ENCODE results near the gene MFSD2A. TPM values are rescaled to one million over a fixed set of nuclear protein-coding genes. Genes with fewer than 3 reads are reported as not detected.
"Not testable (repeated sequence)": the region's sequence is repeated elsewhere in the genome, so short reads cannot be mapped to it uniquely, and the experiment has no call there.

The MFSD2A gene
- total RNA-seq, 3 donors from 2014 or later: 31.0 to 35.6 (median 31.8) TPM

GRCh38 chr1:39969531-39970270 lies 14.8 kb downstream of the MFSD2A start:
- Mint-ChIP-seq H3K9me3 (no peaks in the 10 kb centered on the region), H3K36me3 (ENCODE audit: insufficient read depth) (peaks cover 31% of the 10 kb centered on the region), H3K27me3 (ENCODE audit: low read depth) (no peaks in the 10 kb centered on the region), H3K4me1 (ENCODE audit: low read depth) (peaks cover 4% of the 10 kb centered on the region), H3K4me3 (no peak overlapping the region)
- DNase-seq: no peak
- no peak for ATAC-seq

- ATAC-seq: no peak
- Mint-ChIP-seq H3K4me1 (ENCODE audit: low read depth) (peaks cover 4% of the 10 kb centered on the region), H3K4me3 (no peak overlapping the region), H3K36me3 (ENCODE audit: insufficient read depth) (peaks cover 29% of the 10 kb centered on the region), H3K27me3 (ENCODE audit: low read depth) (no peaks in the 10 kb centered on the region), H3K9me3 (no peaks in the 10 kb centered on the region)
- no peak for DNase-seq
These were observed 15.3 kb downstream of the MFSD2A start for GRCh38 chr1:39970274-39970673.

DNA sequence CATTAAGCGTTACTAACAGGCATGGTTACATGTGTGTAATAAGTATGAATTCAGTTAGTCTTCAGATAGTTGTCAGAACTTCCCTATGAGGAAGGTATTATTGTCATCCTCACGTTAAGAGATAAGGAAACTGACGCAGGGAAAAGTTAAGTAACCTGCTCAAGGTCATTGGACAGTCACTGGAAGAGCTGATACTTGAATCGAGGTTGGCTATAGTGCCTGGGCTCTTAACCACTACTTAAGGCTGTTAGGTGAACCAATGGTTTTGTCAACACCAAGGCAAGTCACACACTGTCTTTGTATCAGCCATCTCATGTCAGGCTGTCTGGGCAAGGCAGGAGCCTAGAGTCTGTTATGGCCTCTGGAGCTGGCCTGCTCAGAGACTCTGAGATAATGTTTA lies 16.2 kb downstream of the MFSD2A start:
- no peaks in the 10 kb centered on the region for H3K9me3 Mint-ChIP-seq
- H3K36me3 Mint-ChIP-seq (ENCODE audit: insufficient read depth): peaks cover 21% of the 10 kb centered on the region
- H3K4me3 Mint-ChIP-seq: no peak overlapping the region
- ATAC-seq (no peak), DNase-seq (no peak)
- peaks cover 4% of the 10 kb centered on the region for H3K4me1 Mint-ChIP-seq (ENCODE audit: low read depth)
- no peaks in the 10 kb centered on the region for H3K27me3 Mint-ChIP-seq (ENCODE audit: low read depth)

DNA sequence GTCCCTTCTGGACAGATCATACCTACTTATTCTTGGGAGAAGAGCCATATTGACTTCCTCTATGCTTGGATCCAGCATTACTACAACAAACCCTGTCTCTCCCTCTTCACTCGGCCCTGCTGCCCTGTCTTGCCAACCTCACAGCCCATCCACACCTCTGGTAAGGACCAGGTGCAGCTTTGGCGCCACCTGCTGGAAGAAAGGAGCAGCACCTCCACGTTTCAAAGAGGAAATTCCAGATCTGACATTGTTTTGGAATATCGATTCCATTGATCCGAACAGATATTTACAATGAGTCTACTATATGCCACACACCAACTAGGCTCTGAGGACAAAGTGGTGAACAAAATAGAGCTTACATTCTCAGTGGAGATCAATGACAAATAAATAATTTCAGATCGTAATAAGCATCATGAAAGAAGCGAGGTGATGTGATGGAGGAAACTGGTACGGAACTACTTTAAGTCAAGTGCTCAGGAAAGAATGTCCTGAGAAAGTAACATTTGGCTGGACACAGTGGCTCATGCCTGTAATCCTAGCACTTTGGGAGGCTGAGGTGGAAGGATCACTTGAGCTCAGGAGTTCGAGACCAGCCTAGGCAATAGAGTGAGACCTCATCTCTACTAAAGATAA lies 18.7 kb downstream of the MFSD2A start:
- peaks cover 4% of the 10 kb centered on the region for H3K4me1 Mint-ChIP-seq (ENCODE audit: low read depth)
- peak; percentile 78 to 82 for ATAC-seq
- H3K27me3 Mint-ChIP-seq (ENCODE audit: low read depth): no peaks in the 10 kb centered on the region
- no peak overlapping the region for H3K4me3 Mint-ChIP-seq
- H3K9me3 Mint-ChIP-seq: no peaks in the 10 kb centered on the region
- DNase-seq: peak; percentile 75
- H3K36me3 Mint-ChIP-seq (ENCODE audit: insufficient read depth): peaks cover 11% of the 10 kb centered on the region

- DNase-seq: no peak
- no peaks in the 10 kb centered on the region for H3K9me3 Mint-ChIP-seq
- peaks cover 4% of the 10 kb centered on the region for H3K4me1 Mint-ChIP-seq (ENCODE audit: low read depth)
- peaks cover 2% of the 10 kb centered on the region for H3K36me3 Mint-ChIP-seq (ENCODE audit: insufficient read depth)
- no peak for ATAC-seq
- H3K27me3 Mint-ChIP-seq (ENCODE audit: low read depth): no peaks in the 10 kb centered on the region
- H3K4me3 Mint-ChIP-seq: no peak overlapping the region
These were observed 21.8 kb downstream of the MFSD2A start for GRCh38 chr1:39976732-39977131.

DNA sequence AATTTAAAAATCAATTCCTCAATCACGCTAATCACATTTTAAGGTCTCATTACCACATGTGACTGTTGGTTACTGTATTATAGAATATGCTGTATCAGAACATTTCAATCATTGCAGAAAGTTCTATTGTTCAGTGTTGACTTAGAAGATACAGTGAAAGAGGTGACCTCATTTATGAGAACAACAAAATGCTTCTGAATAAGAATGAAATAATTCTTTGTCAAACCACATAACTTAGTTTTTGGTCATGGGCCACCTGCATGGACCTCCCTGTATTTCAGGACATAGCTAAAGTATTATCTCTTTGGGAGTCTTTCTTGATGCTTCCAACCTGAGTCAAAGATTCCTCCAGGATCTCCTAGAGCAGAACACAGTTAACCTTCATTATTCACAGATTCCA lies 22.3 kb downstream of the MFSD2A start:
- Mint-ChIP-seq H3K4me1 (ENCODE audit: low read depth) (peaks cover 4% of the 10 kb centered on the region), H3K4me3 (no peak overlapping the region), H3K9me3 (no peaks in the 10 kb centered on the region), H3K27me3 (ENCODE audit: low read depth) (no peaks in the 10 kb centered on the region), H3K36me3 (ENCODE audit: insufficient read depth) (no peaks in the 10 kb centered on the region)
- DNase-seq: no peak
- no peak for ATAC-seq

- Mint-ChIP-seq H3K27me3 (ENCODE audit: low read depth) (no peaks in the 10 kb centered on the region), H3K36me3 (ENCODE audit: insufficient read depth) (no peaks in the 10 kb centered on the region), H3K9me3 (no peaks in the 10 kb centered on the region), H3K4me3 (no peak overlapping the region), H3K4me1 (ENCODE audit: low read depth) (no peaks in the 10 kb centered on the region)
- DNase-seq (no peak), ATAC-seq (no peak)
These were observed 24.7 kb downstream of the MFSD2A start for GRCh38 chr1:39979654-39980053.

DNA sequence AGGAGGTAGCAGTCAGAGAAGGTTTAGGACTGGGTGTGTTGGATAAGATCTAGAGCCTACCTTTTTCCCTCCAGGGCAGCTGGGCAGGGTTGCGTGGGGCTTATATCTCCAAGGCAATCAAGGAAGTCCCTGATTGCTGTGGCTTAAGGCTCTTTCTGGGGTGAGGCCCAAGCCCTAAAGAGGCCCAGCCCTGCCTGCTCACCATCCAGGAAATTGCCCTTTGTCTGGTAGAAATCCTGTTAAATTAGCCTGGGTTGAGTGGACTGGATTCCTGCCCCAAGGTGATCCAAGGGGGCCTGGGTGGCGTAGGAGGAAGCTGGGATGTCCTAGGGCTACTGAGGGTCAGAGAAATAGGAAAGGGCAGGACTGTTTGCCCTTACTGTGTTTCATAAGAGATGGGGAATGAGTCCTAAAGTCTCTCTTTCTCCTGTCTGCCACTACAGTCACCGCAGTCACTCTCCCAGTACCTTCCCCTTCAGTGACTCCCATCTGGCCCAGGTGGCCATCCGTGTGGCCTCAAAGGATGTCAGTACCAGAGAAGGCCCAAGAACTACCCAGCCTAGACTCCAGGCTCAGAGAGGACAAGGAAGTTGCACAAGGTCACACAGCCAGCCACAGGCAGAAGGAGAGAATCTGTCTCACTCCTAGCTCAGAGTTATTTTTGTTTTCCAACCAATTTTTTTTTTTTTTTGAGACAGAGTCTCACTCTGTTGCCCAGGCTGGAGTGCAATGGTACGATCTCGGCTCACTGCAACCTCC lies 25.8 kb downstream of the MFSD2A start:
- H3K9me3 Mint-ChIP-seq: no peaks in the 10 kb centered on the region

DNA sequence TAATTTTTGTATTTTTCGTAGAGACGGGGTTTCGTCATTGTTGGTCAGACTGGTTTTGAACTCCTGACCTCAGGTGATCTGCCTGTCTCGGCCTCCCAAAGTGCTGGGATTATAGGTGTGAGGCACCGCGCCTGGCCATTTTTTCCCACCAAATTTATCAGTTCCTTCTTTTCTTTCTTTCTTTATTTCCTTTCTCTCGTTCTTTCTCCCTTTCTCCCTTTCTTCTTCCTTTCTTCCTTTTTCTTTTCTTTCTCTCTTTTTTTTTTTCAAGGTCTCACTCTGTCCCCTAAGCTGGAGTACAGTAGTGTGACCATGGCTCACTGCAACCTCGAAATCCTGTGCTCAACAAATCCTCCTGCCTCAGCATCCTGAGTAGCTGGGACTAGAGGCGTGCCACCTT lies 26.4 kb downstream of the MFSD2A start:
- H3K4me3 Mint-ChIP-seq: no peak overlapping the region
- no peaks in the 10 kb centered on the region for H3K4me1 Mint-ChIP-seq (ENCODE audit: low read depth)
- ATAC-seq (no peak), DNase-seq (no peak)
- no peaks in the 10 kb centered on the region for H3K9me3 Mint-ChIP-seq
- no peaks in the 10 kb centered on the region for H3K36me3 Mint-ChIP-seq (ENCODE audit: insufficient read depth)
- H3K27me3 Mint-ChIP-seq (ENCODE audit: low read depth): no peaks in the 10 kb centered on the region

More for the DNA sequence above, 25.8 kb downstream of the MFSD2A start:
- no peaks in the 10 kb centered on the region for H3K27me3 Mint-ChIP-seq (ENCODE audit: low read depth)
- ATAC-seq (no peak), DNase-seq (no peak)
- no peak overlapping the region for H3K4me3 Mint-ChIP-seq
- no peaks in the 10 kb centered on the region for H3K36me3 Mint-ChIP-seq (ENCODE audit: insufficient read depth)
- no peaks in the 10 kb centered on the region for H3K4me1 Mint-ChIP-seq (ENCODE audit: low read depth)

DNA sequence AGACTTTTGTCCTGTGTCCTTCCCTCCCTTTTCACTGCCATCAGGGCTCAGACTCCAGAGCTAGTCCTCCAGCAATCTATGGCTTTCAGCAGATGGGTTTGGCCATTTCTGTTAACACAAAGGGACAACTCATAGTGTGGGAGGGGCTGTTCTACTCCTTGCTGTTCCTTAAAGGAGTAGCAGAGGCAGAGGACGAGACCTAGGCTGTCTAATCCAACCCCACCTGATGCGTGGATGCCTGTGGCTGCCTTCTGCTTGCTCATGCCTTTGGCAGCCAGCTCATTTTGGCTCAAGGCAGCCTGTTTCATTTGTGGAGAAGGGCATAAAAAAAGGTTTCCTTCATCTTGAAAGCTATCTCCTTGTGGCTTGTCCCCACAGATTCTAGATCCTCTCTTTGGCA lies 27.0 kb downstream of the MFSD2A start:
- H3K27me3 Mint-ChIP-seq (ENCODE audit: low read depth): no peaks in the 10 kb centered on the region
- no peak overlapping the region for H3K4me3 Mint-ChIP-seq
- H3K9me3 Mint-ChIP-seq: no peaks in the 10 kb centered on the region
- H3K4me1 Mint-ChIP-seq (ENCODE audit: low read depth): no peaks in the 10 kb centered on the region
- ATAC-seq: no peak
- H3K36me3 Mint-ChIP-seq (ENCODE audit: insufficient read depth): no peaks in the 10 kb centered on the region
- DNase-seq: no peak

DNA sequence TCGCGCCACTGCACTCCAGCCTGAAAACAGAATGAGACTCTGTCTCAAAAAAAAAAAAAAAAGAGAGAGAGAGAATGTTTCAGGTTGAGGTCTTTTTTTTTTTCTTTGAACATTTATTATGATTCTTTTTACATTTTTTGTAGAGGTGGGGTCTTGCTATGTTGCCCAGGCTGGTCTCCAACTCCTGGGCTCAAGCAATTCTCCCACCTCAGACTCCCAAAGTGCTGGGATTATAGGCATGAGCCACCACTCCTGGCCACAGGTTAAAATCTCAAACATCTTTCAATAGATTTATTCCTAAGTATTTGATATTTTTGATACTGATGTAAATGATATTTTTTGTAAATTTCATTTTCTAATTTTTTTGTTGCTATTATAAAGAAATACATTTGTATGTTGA lies 29.5 kb downstream of the MFSD2A start:
- H3K36me3 Mint-ChIP-seq (ENCODE audit: insufficient read depth); H3K9me3 Mint-ChIP-seq; ATAC-seq; H3K27me3 Mint-ChIP-seq (ENCODE audit: low read depth); DNase-seq; H3K4me3 Mint-ChIP-seq; H3K4me1 Mint-ChIP-seq (ENCODE audit: low read depth): not testable (repeated sequence)

- Mint-ChIP-seq H3K4me3 (no peak overlapping the region), H3K36me3 (ENCODE audit: insufficient read depth) (no peaks in the 10 kb centered on the region), H3K4me1 (ENCODE audit: low read depth) (no peaks in the 10 kb centered on the region), H3K27me3 (ENCODE audit: low read depth) (no peaks in the 10 kb centered on the region), H3K9me3 (no peaks in the 10 kb centered on the region)
- DNase-seq (no peak), ATAC-seq (no peak)
These were observed 30.0 kb downstream of the MFSD2A start for GRCh38 chr1:39984951-39985350.

DNA sequence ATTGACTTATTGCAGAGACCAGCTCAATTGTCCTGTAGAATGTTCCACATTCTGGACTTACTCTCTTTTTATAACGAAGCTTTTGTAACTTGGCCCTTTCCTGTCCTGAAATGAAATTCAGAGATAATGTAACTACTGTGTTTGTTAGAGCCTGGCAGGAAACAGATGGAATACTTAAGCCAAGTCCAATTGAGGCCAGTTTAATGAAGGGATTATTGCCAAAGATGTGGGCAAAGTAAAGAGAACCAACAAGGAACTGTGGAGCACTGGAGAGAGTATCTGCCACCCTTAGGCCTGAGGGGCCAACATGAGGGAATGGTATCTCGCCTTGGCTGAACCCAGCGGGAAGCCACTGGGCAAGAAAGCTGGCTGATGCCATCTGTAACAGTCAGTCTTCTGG lies 32.9 kb downstream of the MFSD2A start:
- H3K27me3 Mint-ChIP-seq (ENCODE audit: low read depth): no peaks in the 10 kb centered on the region
- no peaks in the 10 kb centered on the region for H3K9me3 Mint-ChIP-seq
- no peak for DNase-seq
- no peaks in the 10 kb centered on the region for H3K36me3 Mint-ChIP-seq (ENCODE audit: insufficient read depth)
- H3K4me1 Mint-ChIP-seq (ENCODE audit: low read depth): no peaks in the 10 kb centered on the region
- no peak overlapping the region for H3K4me3 Mint-ChIP-seq
- no peak for ATAC-seq

GRCh38 chr1:39988618-39989343 lies 33.8 kb downstream of the MFSD2A start:
- no peaks in the 10 kb centered on the region for H3K4me1 Mint-ChIP-seq (ENCODE audit: low read depth)
- no peaks in the 10 kb centered on the region for H3K27me3 Mint-ChIP-seq (ENCODE audit: low read depth)
- ATAC-seq (no peak), DNase-seq (no peak)
- H3K36me3 Mint-ChIP-seq (ENCODE audit: insufficient read depth): no peaks in the 10 kb centered on the region
- no peaks in the 10 kb centered on the region for H3K9me3 Mint-ChIP-seq
- H3K4me3 Mint-ChIP-seq: no peak overlapping the region

All from activated T-cell treated with anti-CD3 and anti-CD28 coated beads, Interleukin-2, amount 50 U/mL, for 4 hours (primary cell).